ENCODE data around the gene MRPL1.
"Not testable (repeated sequence)": the region's sequence is repeated elsewhere in the genome, so short reads cannot be mapped to it uniquely, and the experiment has no call there.

MRPL1 gene

DNA sequence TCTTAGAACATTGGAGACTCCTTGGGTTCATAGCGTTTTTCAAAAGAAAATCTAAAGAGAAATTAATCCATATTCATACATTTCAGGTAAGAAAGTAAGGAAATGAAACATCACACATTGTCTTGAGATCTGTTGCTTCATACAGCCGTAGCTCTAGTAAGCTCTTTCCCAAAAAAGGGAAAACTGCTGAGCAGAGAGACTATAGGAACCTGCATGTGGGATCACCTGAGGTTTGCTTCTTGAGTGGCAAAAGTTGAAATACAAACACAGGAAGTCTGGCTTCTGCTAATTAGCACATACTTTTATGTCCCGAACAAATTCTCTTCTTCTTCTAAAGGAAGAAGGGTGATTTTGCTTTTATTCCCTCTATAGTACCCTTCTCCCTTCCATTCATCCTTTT, 57.7 kb downstream of the MRPL1 start:
- no peak for DNase-seq

DNA sequence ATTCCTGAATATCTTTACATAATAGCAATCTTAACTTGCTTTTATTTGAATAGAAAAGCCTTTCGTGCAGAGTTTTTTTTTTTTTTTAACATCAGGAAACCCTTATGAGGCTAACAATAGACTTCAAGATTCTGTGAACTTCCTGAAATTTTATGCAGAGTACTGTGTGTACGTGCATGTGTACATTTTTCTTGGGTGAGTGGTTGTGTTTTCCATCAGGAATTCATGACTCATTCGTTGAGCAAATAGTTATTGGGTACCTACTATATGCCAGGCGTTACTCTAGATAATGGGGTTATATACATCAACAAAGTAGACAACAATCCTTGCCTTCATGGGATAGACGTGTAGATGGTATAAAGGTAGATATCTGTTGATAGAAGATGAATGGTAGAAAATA, 59.1 kb downstream of the MRPL1 start:
- DNase-seq: no peak

DNA sequence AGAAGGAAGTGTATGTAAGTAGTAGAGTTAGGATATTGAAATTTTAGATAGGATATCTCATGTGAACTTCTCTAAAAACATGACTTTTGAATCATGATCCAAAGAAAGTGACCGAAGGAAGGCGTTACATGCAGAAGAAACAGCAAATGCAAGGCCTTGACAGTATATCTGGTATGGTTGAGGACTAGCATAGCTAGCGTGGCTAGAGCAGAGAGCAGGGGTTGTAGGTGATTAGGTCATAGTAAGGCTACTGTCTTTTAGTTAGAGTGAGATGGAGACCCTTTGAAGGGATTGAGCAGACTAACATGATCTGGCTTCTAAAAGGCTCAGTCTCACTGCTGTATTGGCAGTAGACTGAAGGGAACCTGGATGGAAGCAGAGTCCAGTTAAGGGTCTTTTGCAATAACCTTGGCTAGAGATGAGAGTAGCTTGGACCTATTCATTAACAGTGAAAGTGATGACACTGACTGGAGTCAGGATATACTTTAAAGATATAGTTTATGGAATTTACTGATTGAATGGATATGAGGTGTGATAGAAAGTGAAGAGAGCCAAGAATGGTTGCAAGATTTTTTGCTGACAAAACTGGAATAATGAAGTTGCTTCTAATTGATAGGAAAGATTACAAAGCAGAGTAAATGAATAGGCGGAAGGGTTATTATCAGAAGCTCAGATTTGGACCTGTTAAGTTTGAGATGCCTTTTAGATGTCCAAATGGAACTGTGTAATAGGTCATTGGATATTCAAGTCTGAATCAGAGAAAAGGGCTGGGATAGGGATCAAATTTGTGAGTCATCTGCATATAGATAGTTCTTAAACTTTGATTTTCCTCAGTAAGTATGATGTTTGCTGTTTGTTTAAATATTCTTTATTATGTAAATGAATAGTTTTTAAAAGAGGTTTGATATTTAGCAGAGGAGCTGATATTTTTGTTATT, 59.8 kb downstream of the MRPL1 start:
- DNase-seq: no peak

GRCh38 chr4:77927991-77928925, 65.6 kb downstream of the MRPL1 start:
- no peak for DNase-seq

- DNase-seq: no peak
Measured at GRCh38 chr4:77930154-77930639, 67.6 kb downstream of the MRPL1 start.

- no peak for DNase-seq
Measured at GRCh38 chr4:77930876-77931275, 68.2 kb downstream of the MRPL1 start.

DNA sequence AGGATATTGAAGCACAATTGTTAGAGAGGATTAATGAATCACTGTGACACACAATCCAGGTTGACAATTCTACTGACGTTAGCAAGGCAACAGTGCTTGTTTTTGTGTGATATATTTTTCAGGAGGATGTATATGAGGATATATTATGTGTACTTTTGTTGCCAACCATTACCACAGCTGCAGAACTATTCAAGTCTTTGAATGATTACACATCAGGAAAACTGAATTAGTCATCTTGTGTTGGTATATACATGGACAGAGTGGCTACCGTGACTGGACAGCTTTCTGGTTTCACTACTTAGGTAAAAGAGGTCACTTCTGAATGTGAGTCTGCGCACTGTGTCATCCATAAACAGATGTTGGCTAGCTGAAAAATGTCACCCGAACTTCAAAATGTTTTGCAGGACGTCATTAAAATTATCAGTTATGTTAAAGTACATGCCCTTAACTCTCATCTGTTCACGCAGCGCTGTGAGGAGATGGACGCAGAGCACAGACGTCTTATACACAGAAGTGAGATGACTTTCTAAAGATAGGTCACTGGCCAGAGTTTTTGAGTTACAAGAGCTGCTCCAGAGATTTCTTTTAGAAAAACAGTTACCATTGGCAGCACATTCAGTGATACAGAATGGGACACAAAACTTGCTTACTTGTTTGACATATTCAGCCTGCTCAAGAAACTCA, 69.0 kb downstream of the MRPL1 start:
- no peak for DNase-seq

DNA sequence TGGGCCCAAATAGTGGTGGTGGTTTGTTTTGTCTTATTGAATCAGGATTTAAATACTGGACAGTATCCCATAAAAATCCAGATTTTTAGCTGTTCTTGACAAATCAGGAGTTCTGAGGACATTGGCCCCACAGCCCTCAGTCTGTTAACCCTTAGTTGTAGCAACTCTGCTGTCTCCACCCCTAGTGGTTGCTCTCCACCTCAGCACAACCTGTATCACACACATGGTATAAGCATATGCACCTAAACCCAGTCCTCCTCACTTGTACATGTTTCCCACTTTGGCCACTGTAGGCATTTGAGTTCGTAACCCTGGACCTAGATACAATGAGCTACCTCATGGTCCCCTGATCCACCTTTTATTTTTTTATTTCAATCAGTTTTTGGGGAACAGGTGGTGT, 75.9 kb downstream of the MRPL1 start:
- no peak for DNase-seq

GRCh38 chr4:77945929-77946328, 83.3 kb downstream of the MRPL1 start:
- not testable (repeated sequence) for DNase-seq

DNA sequence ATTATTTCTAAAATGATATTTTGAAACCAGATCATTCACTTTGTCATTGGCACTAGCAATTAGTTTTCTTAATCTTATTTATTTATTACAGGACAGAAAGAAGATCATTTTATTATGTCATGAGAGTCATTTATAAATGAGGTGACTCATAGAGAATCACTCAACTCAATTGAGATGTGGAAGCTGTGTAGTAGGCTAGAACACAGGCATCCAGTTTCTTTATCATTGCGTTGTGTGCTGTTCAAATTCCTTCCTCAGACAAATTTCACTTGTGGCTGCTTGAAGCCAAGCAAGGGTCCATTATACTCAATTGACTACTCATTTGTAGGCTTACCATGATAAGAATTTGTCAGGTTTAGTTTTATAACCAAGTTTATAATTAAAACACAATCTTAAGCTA, 87.6 kb downstream of the MRPL1 start:
- no peak for DNase-seq

GRCh38 chr4:77952457-77952856, 89.8 kb downstream of the MRPL1 start:
- DNase-seq: no peak

GRCh38 chr4:77954690-77955089, 92.1 kb downstream of the MRPL1 start:
- DNase-seq: no peak

DNA sequence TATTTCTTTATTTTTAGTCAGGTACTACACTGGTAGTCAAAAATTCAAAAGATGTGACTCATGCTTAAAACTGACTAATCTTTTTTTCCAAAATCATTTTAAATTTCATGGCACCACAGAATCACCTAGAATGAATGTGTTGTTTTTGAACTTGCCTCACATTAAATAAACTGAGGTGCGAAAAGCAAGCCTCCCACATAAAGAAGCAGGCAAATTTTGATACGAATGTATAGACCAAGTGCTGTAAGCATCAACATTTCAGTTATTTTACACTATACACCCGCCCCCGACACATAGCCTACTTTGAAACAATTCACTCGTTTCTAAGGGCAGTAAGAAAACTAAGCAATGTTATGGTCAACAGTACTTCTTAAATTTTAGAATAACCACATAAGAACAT, 94.3 kb downstream of the MRPL1 start:
- no peak for DNase-seq

- no peak for DNase-seq
Measured at GRCh38 chr4:77958897-77959296, 96.3 kb downstream of the MRPL1 start.

DNA sequence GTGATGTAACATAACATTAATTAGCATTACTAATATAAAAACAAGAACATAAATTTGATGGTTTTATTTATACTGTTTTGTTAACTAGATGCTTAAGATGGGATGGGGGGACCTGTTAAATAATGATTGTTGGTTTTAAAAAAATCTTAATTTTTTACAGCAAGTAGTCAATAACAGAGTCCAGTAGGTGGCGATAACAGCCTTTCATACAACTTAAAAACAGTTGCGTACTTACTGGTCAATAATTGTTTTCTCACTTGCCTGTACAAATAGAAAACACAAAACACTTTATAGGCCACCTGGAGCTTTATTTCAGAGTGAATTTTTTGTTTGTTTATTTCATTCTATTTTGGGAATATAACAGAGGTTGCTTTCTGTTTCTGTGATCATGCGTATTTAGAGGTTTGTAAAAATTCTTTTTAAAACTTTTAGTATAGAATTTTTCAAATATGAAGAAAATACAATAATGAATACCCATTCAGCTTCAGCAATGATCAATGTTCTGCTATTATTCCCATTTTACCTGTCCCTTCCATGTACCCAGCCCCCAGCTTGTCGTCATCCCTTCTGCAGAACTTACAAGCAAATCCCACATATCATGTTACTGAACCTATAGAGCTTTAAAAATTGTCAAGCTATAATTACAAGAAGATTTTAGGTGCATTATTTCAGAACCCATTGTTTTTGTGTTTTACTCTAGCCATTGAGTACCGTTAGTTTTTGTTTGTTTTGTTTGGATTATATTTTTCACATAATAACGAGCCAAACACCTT, 97.1 kb downstream of the MRPL1 start:
- no peak for DNase-seq

GRCh38 chr4:77960367-77960766, 97.7 kb downstream of the MRPL1 start:
- DNase-seq: no peak

GRCh38 chr4:77963004-77963403, 100.4 kb downstream of the MRPL1 start:
- no peak for DNase-seq

GRCh38 chr4:77973657-77974056, 111.0 kb downstream of the MRPL1 start:
- DNase-seq: not testable (repeated sequence)

GRCh38 chr4:77982900-77983540, 120.4 kb downstream of the MRPL1 start:
- not testable (repeated sequence) for DNase-seq

- DNase-seq: not testable (repeated sequence)
Measured at GRCh38 chr4:77983612-77984311, 121.1 kb downstream of the MRPL1 start.

DNA sequence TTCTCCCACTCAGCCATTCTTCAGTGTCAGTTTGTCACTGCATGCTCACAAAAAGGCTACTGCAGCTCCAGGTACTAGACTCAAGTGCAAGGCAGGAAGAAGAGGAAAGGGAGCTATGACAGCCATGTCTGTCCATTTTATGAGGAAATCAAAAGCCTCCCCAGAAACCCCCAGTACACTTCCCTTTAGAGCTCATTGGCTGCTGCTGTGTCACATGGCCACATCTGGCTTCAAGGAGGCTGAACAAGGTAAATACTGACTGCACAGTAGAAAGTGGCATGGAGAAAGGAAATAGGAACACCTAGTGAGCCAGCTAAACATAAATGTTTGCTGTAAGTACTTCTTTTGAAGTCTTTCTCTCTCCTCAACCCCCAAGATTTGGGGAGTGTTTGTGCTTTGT, 127.3 kb downstream of the MRPL1 start:
- DNase-seq: no peak

Measured in NCI-H2227 treated with DMSO at 0.1 percent for 48 hours (cell line).